RWPE1 (cell line): ENCODE results near the gene TRPV2.
A peak's percentile ranks its signal among the peaks of the same experiment; 100 is the strongest.
"Not testable (repeated sequence)": the region's sequence is repeated elsewhere in the genome, so short reads cannot be mapped to it uniquely, and the experiment has no call there.

Experiments used
- CTCF ChIA-PET: fragments of 350-600 bp; sonication (Branson Sonifier 250); formaldehyde crosslinking; extraction: SDS; loops from one replicate; lab custom pipeline; 2021; lab: Yijun Ruan, JAX
- POLR2A ChIA-PET: fragments of 400-600 bp; formaldehyde crosslinking; extraction: SDS; loops from one replicate; lab custom pipeline; 2020; ENCODE audit warnings: antibody characterized with exemption; ENCODE audit not compliant: low non-redundant PET; lab: Yijun Ruan, JAX
- DNase-seq: peaks from one replicate; pipeline ENCODE4 v3.0.0; 2012; ENCODE audit warnings: low spot score
- H3K27ac ChIP-seq: fragments of 450-650 bp; 2 replicates; pipeline ENCODE4 v1.5.1; 2017
- CTCF ChIP-seq: fragments of 450-650 bp; conservative IDR thresholded peaks from 2 replicates; pipeline ENCODE4 v1.5.1; 2017; ENCODE audit warnings: low read depth, mild to moderate bottlenecking

TRPV2 gene

GRCh38 chr17:16391451-16391850, 23.9 kb upstream of the TRPV2 start:
- no peak overlapping the region for H3K27ac ChIP-seq
- TF ChIP-seq CTCF = no peak
- CTCF ChIA-PET = no interaction called here
- no peak for DNase-seq
- POLR2A ChIA-PET = no interaction called here

GRCh38 chr17:16392491-16392890, 22.9 kb upstream of the TRPV2 start:
- CTCF ChIA-PET = interaction anchor here (0.6 kb wide), 2 partner anchors 29 to 116 kb away, joined by 3 to 9 read pairs; no protein-coding TSS in a partner anchor
- POLR2A ChIA-PET = not testable (repeated sequence)

GRCh38 chr17:16395887-16396286, 19.5 kb upstream of the TRPV2 start:
- POLR2A ChIA-PET, DNase-seq, H3K27ac ChIP-seq: not testable (repeated sequence)
- CTCF ChIA-PET = interaction anchor here (0.8 kb wide), 1 partner anchor 33 kb away, joined by 5 read pairs; no protein-coding TSS in a partner anchor

More at GRCh38 chr17:16392491-16392890, 22.9 kb upstream of the TRPV2 start:
- DNase-seq, H3K27ac ChIP-seq: not testable (repeated sequence)

- H3K27ac ChIP-seq, POLR2A ChIA-PET, DNase-seq: not testable (repeated sequence)
- CTCF ChIA-PET = interaction anchor here (0.8 kb wide), 1 partner anchor 34 kb away, joined by 5 read pairs; no protein-coding TSS in a partner anchor
These were observed 18.7 kb upstream of the TRPV2 start for GRCh38 chr17:16396693-16397092.

- DNase-seq = no peak
- CTCF ChIA-PET = interaction anchor here (0.6 to 0.7 kb wide), 2 partner anchors 18 to 58 kb away, joined by 3 to 4 read pairs; no protein-coding TSS in a partner anchor
- POLR2A ChIA-PET = no interaction called here
- TF ChIP-seq CTCF = no peak
- H3K27ac ChIP-seq = no peak overlapping the region
These were observed 16.8 kb upstream of the TRPV2 start for GRCh38 chr17:16398270-16399267.

- POLR2A ChIA-PET, H3K27ac ChIP-seq, DNase-seq: not testable (repeated sequence)
- CTCF ChIA-PET = interaction anchor here (0.7 kb wide), 1 partner anchor 319 kb away, joined by 4 read pairs; no protein-coding TSS in a partner anchor
These were observed 11.5 kb upstream of the TRPV2 start for GRCh38 chr17:16403847-16404246.

GRCh38 chr17:16406742-16407674, 8.4 kb upstream of the TRPV2 start:
- H3K27ac ChIP-seq = peak overlapping the region; percentile 91
- ChIA-PET CTCF (interaction anchor here (0.6 to 1.3 kb wide), 3 partner anchors 20 to 43 kb away, joined by 4 to 6 read pairs (median 4); no protein-coding TSS in a partner anchor), POLR2A (no interaction called here)
- no peak for TF ChIP-seq CTCF
- no peak for DNase-seq

- peak; percentile 38 for DNase-seq
- ChIA-PET POLR2A (no interaction called here), CTCF (interaction anchor here (0.7 to 1.2 kb wide), 3 partner anchors 15 to 44 kb away, joined by 4 to 7 read pairs (median 6); no protein-coding TSS in a partner anchor)
- H3K27ac ChIP-seq = peak overlapping the region; percentile 91
- TF ChIP-seq CTCF = no peak
These were observed 7.3 kb upstream of the TRPV2 start for GRCh38 chr17:16407911-16408588.
